CD14-positive monocyte (primary cell): ENCODE measurements around the gene FHIT. TPM values are rescaled to one million over a fixed set of nuclear protein-coding genes. Genes with fewer than 3 reads are reported as not detected.
"Not testable (repeated sequence)": the region's sequence is repeated elsewhere in the genome, so short reads cannot be mapped to it uniquely, and the experiment has no call there.

ENCODE experiments used
- DNase-seq, 3 donors: peaks; one replicate each; pipeline ENCODE4 v3.0.0-alpha.2; 2011 to 2022
- H2AFZ ChIP-seq: 2 replicates; pipeline ENCODE4 v1.6.0; 2012; ENCODE audit warnings: mild to moderate bottlenecking, low read depth, low read length, inconsistent platforms; ENCODE audit not compliant: insufficient read depth, poor library complexity, severe bottlenecking
- H3K27ac ChIP-seq, 2 donors: 1 replicate in 1 of 2; 2 replicates in 1 of 2; pipeline ENCODE4 v1.5.1; 2012 to 2013; ENCODE audit warnings: low read length in 2 of 2, control low read depth in 1 of 2, inconsistent platforms in 1 of 2, low read depth in 1 of 2, mild to moderate bottlenecking in 1 of 2
- H3K27me3 ChIP-seq, 2 donors: one replicate each; pipeline versions ENCODE4 v1.6.0 to v1.6.1; 2011 to 2013; ENCODE audit warnings: low read length in 2 of 2; ENCODE audit not compliant: control insufficient read depth in 2 of 2, insufficient read depth in 2 of 2
- H3K36me3 ChIP-seq, 2 donors: replicated peaks in 1 of 2; 1 replicate in 1 of 2; 2 replicates in 1 of 2; pipeline versions ENCODE4 v1.5.1 to v1.6.1; 2012 to 2013; ENCODE audit warnings: low read length in 2 of 2, control low read depth in 1 of 2, inconsistent platforms in 1 of 2, mild to moderate bottlenecking in 1 of 2; ENCODE audit not compliant: insufficient read depth in 2 of 2, control insufficient read depth in 1 of 2
- H3K4me1 ChIP-seq, 2 donors: 1 replicate in 1 of 2; 2 replicates in 1 of 2; pipeline versions ENCODE4 v1.5.1 to v1.6.1; 2012 to 2013; ENCODE audit warnings: low read length in 2 of 2, control low read depth in 1 of 2, inconsistent platforms in 1 of 2, mild to moderate bottlenecking in 1 of 2, moderate library complexity in 1 of 2; ENCODE audit not compliant: insufficient read depth in 2 of 2, control insufficient read depth in 1 of 2
- H3K4me2 ChIP-seq: replicated peaks from 2 replicates; pipeline ENCODE3; 2012; ENCODE audit warnings: low read length, moderate library complexity, mild to moderate bottlenecking; ENCODE audit not compliant: poor library complexity, severe bottlenecking; ENCODE audit errors: extremely low read depth
- H3K4me3 ChIP-seq, 3 experiments: fragments of 200-600 bp in 1 of 3; sonication (generic) in 1 of 3; replicated peaks in 1 of 3; 1 replicate in 2 of 3; 2 replicates in 1 of 3; pipeline ENCODE4 v1.5.1; 2011 to 2013; ENCODE audit warnings: low read length in 3 of 3, mild to moderate bottlenecking in 3 of 3, control low read depth in 2 of 3, low read depth in 2 of 3, inconsistent platforms in 1 of 3, moderate library complexity in 1 of 3
- H3K79me2 ChIP-seq: 2 replicates; pipeline ENCODE4 v1.6.0; 2012; ENCODE audit warnings: mild to moderate bottlenecking, control low read depth, inconsistent platforms, low read length, moderate library complexity; ENCODE audit not compliant: insufficient read depth
- H3K9ac ChIP-seq: 2 replicates; pipeline ENCODE4 v1.6.0; 2017; ENCODE audit warnings: low read length, mild to moderate bottlenecking; ENCODE audit not compliant: insufficient read depth, poor library complexity, severe bottlenecking
- H3K9me3 ChIP-seq, 2 donors: replicated peaks in 1 of 2; 1 replicate in 1 of 2; 2 replicates in 1 of 2; pipeline versions ENCODE4 v1.5.1 to v1.6.1; 2012 to 2013; ENCODE audit warnings: low read length in 2 of 2, control low read depth in 1 of 2; ENCODE audit not compliant: control insufficient read depth in 1 of 2, insufficient read depth in 1 of 2
- H4K20me1 ChIP-seq: 2 replicates; pipeline ENCODE4 v1.6.0; 2012; ENCODE audit warnings: mild to moderate bottlenecking, low read length, control low read depth, moderate library complexity; ENCODE audit not compliant: insufficient read depth
- H3K27ac Mint-ChIP-seq, 7 donors: one replicate each; pipeline ENCODE4 v1.8.0; 2020; ENCODE audit warnings: mild to moderate bottlenecking in 7 of 7, mixed read lengths in 7 of 7, moderate library complexity in 6 of 7, inconsistent platforms in 2 of 7
- H3K27me3 Mint-ChIP-seq, 3 donors: one replicate each; pipeline ENCODE4 v1.8.0; 2021 to 2022; ENCODE audit warnings: low read depth in 3 of 3, mild to moderate bottlenecking in 3 of 3, mixed read lengths in 3 of 3, moderate library complexity in 3 of 3, inconsistent platforms in 1 of 3
- H3K36me3 Mint-ChIP-seq, 2 donors: one replicate each; pipeline ENCODE4 v1.8.0; 2020; ENCODE audit warnings: mixed read lengths in 2 of 2, inconsistent platforms in 1 of 2, mild to moderate bottlenecking in 1 of 2
- H3K4me1 Mint-ChIP-seq: one replicate; pipeline ENCODE4 v1.8.0; 2020; ENCODE audit warnings: mild to moderate bottlenecking, mixed read lengths
- H3K4me3 Mint-ChIP-seq, 2 donors: one replicate each; pipeline ENCODE4 v1.8.0; 2020; ENCODE audit warnings: mild to moderate bottlenecking in 2 of 2, mixed read lengths in 2 of 2, moderate library complexity in 1 of 2
- H3K9me3 Mint-ChIP-seq, 7 donors: one replicate each; pipeline ENCODE4 v1.8.0; 2020 to 2022; ENCODE audit warnings: mixed read lengths in 7 of 7, mild to moderate bottlenecking in 6 of 7, moderate library complexity in 6 of 7, inconsistent platforms in 2 of 7
- CTCF ChIP-seq: fragments of 200-600 bp; IDR thresholded peaks from one replicate; pipeline ENCODE4 v1.8.0; 2022; ENCODE audit warnings: antibody characterized with exemption, mild to moderate bottlenecking
- WGBS: methylation state at CpG from one replicate; pipeline ENCODE4 v1.1.5; 2013; ENCODE audit warnings: missing lambda C conversion rate; ENCODE audit not compliant: insufficient coverage; 5-methylcytosine and 5-hydroxymethylcytosine counted together
- intact Hi-C, 2 donors: fragments of 100-400 bp; cut with micrococcal nuclease; formaldehyde crosslinking; loops; one replicate each; pipeline versions ENCODE4 v1.15.0 to v1.15.1; 2023
- polyA plus RNA-seq, 3 donors: library from polyadenylated mRNA; depleted of rRNA in 1 of 3; unstranded in 2 of 3; stranded (reverse) in 1 of 3; fragments of 300-500 nt in 2 of 3; fragments of >200 nt in 1 of 3; fragmentation: Illumina TruSeq in 2 of 3; gene quantifications; 1 replicate in 2 of 3; 2 replicates in 1 of 3; pipeline ENCODE4 v1.2.3, GENCODE V29; 2012 to 2021

The FHIT gene
- polyA plus RNA-seq, 3 donors = 1.7 to 3.4 (median 3.2) TPM

- Histone ChIP-seq H3K9ac (no peak overlapping the region), H3K4me1 (no peaks in the 10 kb centered on the region), H2AFZ (no peak overlapping the region), H3K36me3 (no peaks in the 10 kb centered on the region), H3K9me3 (no peaks in the 10 kb centered on the region), H3K27ac (no peak overlapping the region), H3K4me2 (no peak overlapping the region), H3K27me3 (no peaks in the 10 kb centered on the region), H4K20me1 (no peaks in the 10 kb centered on the region), H3K4me3 (no peak overlapping the region), H3K79me2 (no peaks in the 10 kb centered on the region)
- DNase-seq = no peak
- H3K27ac Mint-ChIP-seq = no peak overlapping the region
- no peaks in the 10 kb centered on the region for H3K36me3 Mint-ChIP-seq
- H3K9me3 Mint-ChIP-seq = peaks cover 0 to 3% (median 0%) of the 10 kb centered on the region in 7 donors
- H3K4me3 Mint-ChIP-seq = no peak overlapping the region
- no peak for TF ChIP-seq CTCF
- H3K27me3 Mint-ChIP-seq = no peaks in the 10 kb centered on the region
- intact Hi-C loops = no loop called here
- WGBS = 100% methylated on average over 1 of the region's 1 CpG
- H3K4me1 Mint-ChIP-seq = no peaks in the 10 kb centered on the region
Measured at GRCh38 chr3:59935025-59935424, 1316.2 kb downstream of the FHIT start.

GRCh38 chr3:59934560-59934959 lies 1316.7 kb downstream of the FHIT start:
- H3K9me3 Mint-ChIP-seq, H3K36me3 ChIP-seq, H3K4me3 Mint-ChIP-seq, H3K4me1 Mint-ChIP-seq, H2AFZ ChIP-seq, H3K27me3 ChIP-seq, H3K4me2 ChIP-seq, H3K9ac ChIP-seq, H3K27ac Mint-ChIP-seq, H3K4me1 ChIP-seq, intact Hi-C loops, H4K20me1 ChIP-seq, H3K36me3 Mint-ChIP-seq, H3K27ac ChIP-seq, H3K27me3 Mint-ChIP-seq, H3K4me3 ChIP-seq, H3K79me2 ChIP-seq, H3K9me3 ChIP-seq, DNase-seq: not testable (repeated sequence)
- no CpG with 5 or more reads among the region's 2 CpGs for WGBS
